ENCODE measurements around the gene RABEPK.

DNA sequence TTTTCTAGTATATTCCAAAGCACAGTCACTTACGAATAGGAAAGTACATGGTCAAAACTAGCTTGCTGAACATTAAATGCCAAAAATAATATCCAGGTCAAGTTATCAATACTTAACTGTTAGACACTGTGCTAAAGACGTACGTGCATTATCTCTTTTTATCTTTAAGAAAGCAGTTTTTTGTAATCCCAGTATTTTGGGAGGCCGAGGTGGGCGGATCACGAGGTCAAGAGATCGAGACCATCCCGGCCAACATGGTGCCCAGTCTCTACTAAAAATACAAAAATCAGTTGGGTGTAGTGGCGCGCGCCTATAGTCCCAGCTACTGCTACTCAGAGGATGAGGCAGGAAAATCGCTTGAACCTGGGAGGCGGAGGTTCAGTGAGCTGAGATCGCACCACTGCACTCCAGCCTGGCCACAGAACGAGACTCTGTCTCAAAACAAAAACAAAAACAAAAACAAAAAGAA lies 43.5 kb downstream of the RABEPK start:
- TF ChIP-seq POLR2A (IDR thresholded peaks at IDR 0.05) = no peak
- TF ChIP-seq, protein P1, sequence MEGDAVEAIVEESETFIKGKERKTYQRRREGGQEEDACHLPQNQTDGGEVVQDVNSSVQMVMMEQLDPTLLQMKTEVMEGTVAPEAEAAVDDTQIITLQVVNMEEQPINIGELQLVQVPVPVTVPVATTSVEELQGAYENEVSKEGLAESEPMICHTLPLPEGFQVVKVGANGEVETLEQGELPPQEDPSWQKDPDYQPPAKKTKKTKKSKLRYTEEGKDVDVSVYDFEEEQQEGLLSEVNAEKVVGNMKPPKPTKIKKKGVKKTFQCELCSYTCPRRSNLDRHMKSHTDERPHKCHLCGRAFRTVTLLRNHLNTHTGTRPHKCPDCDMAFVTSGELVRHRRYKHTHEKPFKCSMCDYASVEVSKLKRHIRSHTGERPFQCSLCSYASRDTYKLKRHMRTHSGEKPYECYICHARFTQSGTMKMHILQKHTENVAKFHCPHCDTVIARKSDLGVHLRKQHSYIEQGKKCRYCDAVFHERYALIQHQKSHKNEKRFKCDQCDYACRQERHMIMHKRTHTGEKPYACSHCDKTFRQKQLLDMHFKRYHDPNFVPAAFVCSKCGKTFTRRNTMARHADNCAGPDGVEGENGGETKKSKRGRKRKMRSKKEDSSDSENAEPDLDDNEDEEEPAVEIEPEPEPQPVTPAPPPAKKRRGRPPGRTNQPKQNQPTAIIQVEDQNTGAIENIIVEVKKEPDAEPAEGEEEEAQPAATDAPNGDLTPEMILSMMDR (IDR thresholded peaks at IDR 0.05) = no peak

All from transverse colon (tissue), 3 donors.